ENCODE data around the gene CFAP54. TPM values are rescaled to one million over a fixed set of nuclear protein-coding genes. Genes with fewer than 3 reads are reported as not detected.
"Not testable (repeated sequence)": the region's sequence is repeated elsewhere in the genome, so short reads cannot be mapped to it uniquely, and the experiment has no call there.

Gene CFAP54
- total RNA-seq, 2 donors from 2014 or later = 0.30 to 0.31 TPM

GRCh38 chr12:96526110-96526509 lies 36.7 kb downstream of the CFAP54 start:
- Mint-ChIP-seq H3K36me3 (no peaks in the 10 kb centered on the region), H3K27ac (no peak overlapping the region), H3K9me3 (peaks cover 0 to 3% of the 10 kb centered on the region in 2 donors)
- ATAC-seq (peak in 1 of 2 donors; percentile 63), DNase-seq (ENCODE audit: low spot score in 2 of 2) (no peak)

GRCh38 chr12:96529912-96530311 lies 40.5 kb downstream of the CFAP54 start:
- ATAC-seq = no peak

GRCh38 chr12:96534339-96534738 lies 45.0 kb downstream of the CFAP54 start:
- H3K27ac Mint-ChIP-seq = no peak overlapping the region
- H3K9me3 Mint-ChIP-seq = no peaks in the 10 kb centered on the region
- DNase-seq (ENCODE audit: low spot score in 2 of 2) (no peak), ATAC-seq (no peak)
- no peaks in the 10 kb centered on the region for H3K36me3 Mint-ChIP-seq

More at GRCh38 chr12:96529912-96530311, 40.5 kb downstream of the CFAP54 start:
- no peak for DNase-seq (ENCODE audit: low spot score in 2 of 2)
- Mint-ChIP-seq H3K27ac (no peak overlapping the region), H3K9me3 (peaks cover 0 to 3% of the 10 kb centered on the region in 2 donors), H3K36me3 (no peaks in the 10 kb centered on the region)

GRCh38 chr12:96548384-96548783 lies 59.0 kb downstream of the CFAP54 start:
- Mint-ChIP-seq H3K27ac (no peak overlapping the region), H3K36me3 (no peaks in the 10 kb centered on the region), H3K9me3 (no peaks in the 10 kb centered on the region)
- DNase-seq (ENCODE audit: low spot score in 2 of 2) (no peak), ATAC-seq (no peak)

- ATAC-seq = no peak
- Mint-ChIP-seq H3K27ac (no peak overlapping the region), H3K9me3 (no peaks in the 10 kb centered on the region), H3K36me3 (no peaks in the 10 kb centered on the region)
- no peak for DNase-seq (ENCODE audit: low spot score in 2 of 2)
Measured at GRCh38 chr12:96549341-96549740, 60.0 kb downstream of the CFAP54 start.

- no peaks in the 10 kb centered on the region for H3K9me3 Mint-ChIP-seq
- DNase-seq (ENCODE audit: low spot score in 2 of 2) (no peak), ATAC-seq (peak in 1 of 2 donors; percentile 17)
- H3K27ac Mint-ChIP-seq = peak overlapping the region in 1 of 2 donors; percentile 19
- H3K36me3 Mint-ChIP-seq = no peaks in the 10 kb centered on the region
Measured at GRCh38 chr12:96570579-96570978, 81.2 kb downstream of the CFAP54 start.

- Mint-ChIP-seq H3K9me3 (no peaks in the 10 kb centered on the region), H3K36me3 (no peaks in the 10 kb centered on the region), H3K27ac (peak overlapping the region; percentile 8 to 19)
- ATAC-seq (peak; percentile 88 to 95), DNase-seq (ENCODE audit: low spot score in 2 of 2) (no peak)
Measured at GRCh38 chr12:96571101-96571862, 81.9 kb downstream of the CFAP54 start.

GRCh38 chr12:96578526-96579125 lies 89.2 kb downstream of the CFAP54 start:
- Mint-ChIP-seq H3K9me3 (no peaks in the 10 kb centered on the region), H3K36me3 (no peaks in the 10 kb centered on the region), H3K27ac (no peak overlapping the region)
- ATAC-seq = peak; percentile 77 to 88
- no peak for DNase-seq (ENCODE audit: low spot score in 2 of 2)

GRCh38 chr12:96585977-96586376 lies 96.6 kb downstream of the CFAP54 start:
- no peak for ATAC-seq
- no peak for DNase-seq (ENCODE audit: low spot score in 2 of 2)
- Mint-ChIP-seq H3K9me3 (no peaks in the 10 kb centered on the region), H3K36me3 (no peaks in the 10 kb centered on the region), H3K27ac (no peak overlapping the region)

GRCh38 chr12:96587691-96588090 lies 98.3 kb downstream of the CFAP54 start:
- DNase-seq (ENCODE audit: low spot score in 2 of 2) (no peak), ATAC-seq (no peak)
- Mint-ChIP-seq H3K27ac (no peak overlapping the region), H3K9me3 (no peaks in the 10 kb centered on the region), H3K36me3 (no peaks in the 10 kb centered on the region)

- DNase-seq (ENCODE audit: low spot score in 2 of 2) (no peak), ATAC-seq (no peak)
- Mint-ChIP-seq H3K36me3 (no peaks in the 10 kb centered on the region), H3K27ac (no peak overlapping the region), H3K9me3 (no peaks in the 10 kb centered on the region)
Measured at GRCh38 chr12:96590970-96591369, 101.6 kb downstream of the CFAP54 start.

GRCh38 chr12:96604374-96604773 lies 115.0 kb downstream of the CFAP54 start:
- not testable (repeated sequence) for ATAC-seq; H3K27ac Mint-ChIP-seq; DNase-seq (ENCODE audit: low spot score in 2 of 2); H3K36me3 Mint-ChIP-seq; H3K9me3 Mint-ChIP-seq

- Mint-ChIP-seq H3K27ac (no peak overlapping the region), H3K36me3 (no peaks in the 10 kb centered on the region), H3K9me3 (peaks cover 0 to 4% of the 10 kb centered on the region in 2 donors)
- ATAC-seq (no peak), DNase-seq (ENCODE audit: low spot score in 2 of 2) (no peak)
Measured at GRCh38 chr12:96605684-96606083, 116.3 kb downstream of the CFAP54 start.

- ATAC-seq (no peak), DNase-seq (ENCODE audit: low spot score in 2 of 2) (no peak)
- peaks cover 0 to 4% of the 10 kb centered on the region in 2 donors for H3K9me3 Mint-ChIP-seq
- no peaks in the 10 kb centered on the region for H3K36me3 Mint-ChIP-seq
- H3K27ac Mint-ChIP-seq = no peak overlapping the region
Measured at GRCh38 chr12:96606134-96606533, 116.8 kb downstream of the CFAP54 start.

- ATAC-seq (no peak), DNase-seq (ENCODE audit: low spot score in 2 of 2) (no peak)
- Mint-ChIP-seq H3K9me3 (peaks cover 3 to 7% of the 10 kb centered on the region in 2 donors), H3K36me3 (peaks cover 0 to 4% of the 10 kb centered on the region in 2 donors), H3K27ac (no peak overlapping the region)
Measured at GRCh38 chr12:96606644-96607043, 117.3 kb downstream of the CFAP54 start.

- H3K27ac Mint-ChIP-seq = no peak overlapping the region
- H3K36me3 Mint-ChIP-seq = no peaks in the 10 kb centered on the region
- DNase-seq (ENCODE audit: low spot score in 2 of 2) (no peak), ATAC-seq (no peak)
- peaks cover 0 to 3% of the 10 kb centered on the region in 2 donors for H3K9me3 Mint-ChIP-seq
Measured at GRCh38 chr12:96617178-96617577, 127.8 kb downstream of the CFAP54 start.

- Mint-ChIP-seq H3K36me3 (no peaks in the 10 kb centered on the region), H3K27ac (no peak overlapping the region), H3K9me3 (no peaks in the 10 kb centered on the region)
- ATAC-seq (no peak), DNase-seq (ENCODE audit: low spot score in 2 of 2) (no peak)
Measured at GRCh38 chr12:96623155-96623554, 133.8 kb downstream of the CFAP54 start.

Measured in activated naive CD4-positive, alpha-beta T cell treated with anti-CD3 and anti-CD28 coated beads, Interleukin-2, amount 50 U/mL, for 72 hours (primary cell).